GM21529 (cell line): ENCODE measurements around the gene RPP25.
"Not testable (repeated sequence)": the region's sequence is repeated elsewhere in the genome, so short reads cannot be mapped to it uniquely, and the experiment has no call there.

ENCODE experiments used
- ATAC-seq: cut with Tn5 transposase; IDR thresholded peaks from one replicate; pipeline ENCODE4 v1.9.1; 2021; ENCODE audit not compliant: unreplicated experiment

The RPP25 gene

GRCh38 chr15:74963213-74963612 lies 6.6 kb upstream of the RPP25 start:
- ATAC-seq: no peak

- no peak for ATAC-seq
Measured at GRCh38 chr15:74962671-74963070, 6.1 kb upstream of the RPP25 start.

GRCh38 chr15:74962219-74962618 lies 5.6 kb upstream of the RPP25 start:
- no peak for ATAC-seq

- ATAC-seq: no peak
Measured at GRCh38 chr15:74961616-74962015, 5.0 kb upstream of the RPP25 start.

- ATAC-seq: no peak
Measured at GRCh38 chr15:74960995-74961588, 4.5 kb upstream of the RPP25 start.

- no peak for ATAC-seq
Measured at GRCh38 chr15:74960286-74960685, 3.7 kb upstream of the RPP25 start.

- ATAC-seq: no peak
Measured at GRCh38 chr15:74959586-74959939, 3.0 kb upstream of the RPP25 start.

GRCh38 chr15:74958908-74959585 lies 2.5 kb upstream of the RPP25 start:
- no peak for ATAC-seq

GRCh38 chr15:74958320-74958907 lies 1.8 kb upstream of the RPP25 start:
- no peak for ATAC-seq

- no peak for ATAC-seq
Measured at GRCh38 chr15:74957476-74958035, 984 bp upstream of the RPP25 start.

GRCh38 chr15:74955796-74956647 lies 550 bp downstream of the RPP25 start:
- ATAC-seq: peak; percentile 36

- ATAC-seq: no peak
Measured at GRCh38 chr15:74955017-74955416, 1.6 kb downstream of the RPP25 start.

GRCh38 chr15:74954515-74954914 lies 2.1 kb downstream of the RPP25 start:
- ATAC-seq: no peak

- no peak for ATAC-seq
Measured at GRCh38 chr15:74951006-74951405, 5.6 kb downstream of the RPP25 start.

GRCh38 chr15:74950078-74950908 lies 6.3 kb downstream of the RPP25 start:
- ATAC-seq: no peak

GRCh38 chr15:74937590-74938371 lies 18.8 kb downstream of the RPP25 start, which contains the start of gene COX5A:
Gene COX5A, minus strand, starts transcription at chr15:74938073. Its CDS starts 59 bp downstream, at chr15:74938014.
- peak; percentile 91 for ATAC-seq

- no peak for ATAC-seq
Measured at GRCh38 chr15:74937272-74937589, 19.3 kb downstream of the RPP25 start.

GRCh38 chr15:74935193-74935592 lies 21.4 kb downstream of the RPP25 start:
- not testable (repeated sequence) for ATAC-seq

GRCh38 chr15:74933573-74933972 lies 23.0 kb downstream of the RPP25 start:
- ATAC-seq: no peak

- ATAC-seq: no peak
Measured at GRCh38 chr15:74928771-74929198, 27.8 kb downstream of the RPP25 start.
